ENCODE measurements around the gene R3HCC1L.

R3HCC1L gene

DNA sequence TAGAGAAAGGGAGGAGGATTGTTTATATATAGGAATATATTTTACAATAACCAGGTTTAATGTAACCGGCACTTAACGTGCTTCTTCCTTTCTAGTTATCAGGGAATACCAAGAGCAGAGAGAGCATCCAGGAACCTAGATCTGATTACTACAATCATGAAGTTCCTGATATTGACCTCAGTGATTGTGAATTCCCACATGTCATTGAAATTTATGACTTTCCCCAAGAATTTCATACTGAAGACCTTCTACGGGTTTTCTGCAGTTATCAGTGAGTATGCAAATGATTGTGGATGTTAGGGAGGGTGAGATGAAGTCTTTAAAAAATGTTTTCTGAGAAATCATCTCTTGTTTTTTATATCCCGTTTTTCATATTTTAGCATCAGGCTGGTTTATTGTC, 97.0 kb downstream of the R3HCC1L start:
- no peak for DNase-seq (ENCODE audit: low read depth, low spot score)

DNA sequence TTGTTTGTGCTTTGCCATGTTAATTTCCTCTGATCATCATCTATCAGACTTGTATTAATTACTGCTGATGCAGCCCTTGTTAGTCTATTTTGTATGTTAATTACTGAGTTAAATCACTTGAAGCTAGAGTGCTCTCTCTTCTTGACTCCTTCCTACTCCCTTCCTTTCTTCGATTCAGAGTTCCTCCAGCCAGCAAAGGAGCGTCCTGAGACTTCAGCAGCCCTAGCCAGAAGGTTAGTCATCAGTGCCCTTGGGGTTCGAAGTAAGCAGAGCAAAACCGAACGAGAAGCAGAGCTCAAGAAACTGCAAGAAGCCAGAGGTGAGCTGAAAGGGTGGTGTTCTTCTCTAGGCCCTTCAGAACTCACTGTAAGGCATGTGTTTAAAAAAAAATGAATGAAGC, 101.4 kb downstream of the R3HCC1L start:
- no peak for DNase-seq (ENCODE audit: low read depth, low spot score)

- no peak for DNase-seq (ENCODE audit: low read depth, low spot score)
These were observed 102.4 kb downstream of the R3HCC1L start for GRCh38 chr10:98236862-98237261.

DNA sequence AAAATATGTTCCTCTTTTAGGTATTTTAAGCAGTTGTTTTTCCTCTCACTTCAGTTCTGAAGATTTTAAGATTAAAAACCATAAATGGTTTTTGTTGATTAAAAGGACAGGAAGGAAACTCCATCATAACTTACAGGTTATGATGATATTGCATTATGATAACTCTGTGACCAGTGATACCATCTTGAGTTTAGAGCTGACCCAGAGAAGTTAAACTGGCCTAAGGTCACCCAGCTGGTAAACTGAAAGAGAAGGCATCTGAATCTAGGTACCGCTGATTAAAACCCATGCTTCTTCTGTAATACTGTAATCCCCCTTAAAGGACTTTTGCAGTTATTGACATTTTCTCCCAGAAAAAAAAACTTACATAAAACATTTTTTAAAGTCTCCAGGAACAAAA, 103.9 kb downstream of the R3HCC1L start:
- no peak for DNase-seq (ENCODE audit: low read depth, low spot score)

GRCh38 chr10:98240524-98240923, 106.1 kb downstream of the R3HCC1L start:
- DNase-seq (ENCODE audit: low read depth, low spot score), result no peak

DNA sequence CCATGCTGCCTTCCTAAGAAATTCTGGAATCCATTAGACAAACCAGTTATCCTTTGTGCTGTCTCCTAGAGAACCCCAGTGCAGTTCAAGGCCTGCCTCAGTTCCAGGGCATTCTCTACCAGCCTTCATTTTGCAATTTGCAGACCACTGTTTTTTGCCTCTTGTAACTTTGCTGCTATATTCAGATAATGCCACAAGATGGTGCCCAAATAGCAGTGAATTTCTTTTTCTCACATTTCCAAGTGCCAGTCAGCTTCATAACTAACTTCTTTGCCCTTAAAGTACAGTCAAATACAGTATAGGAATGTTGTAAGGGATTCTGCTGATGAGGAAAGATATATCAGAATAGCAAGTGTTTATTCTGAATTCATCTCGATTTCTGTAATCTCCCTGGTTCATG, 108.4 kb downstream of the R3HCC1L start:
- DNase-seq (ENCODE audit: low read depth, low spot score), result no peak

GRCh38 chr10:98244141-98244540, 109.7 kb downstream of the R3HCC1L start:
- no peak for DNase-seq (ENCODE audit: low read depth, low spot score)

DNA sequence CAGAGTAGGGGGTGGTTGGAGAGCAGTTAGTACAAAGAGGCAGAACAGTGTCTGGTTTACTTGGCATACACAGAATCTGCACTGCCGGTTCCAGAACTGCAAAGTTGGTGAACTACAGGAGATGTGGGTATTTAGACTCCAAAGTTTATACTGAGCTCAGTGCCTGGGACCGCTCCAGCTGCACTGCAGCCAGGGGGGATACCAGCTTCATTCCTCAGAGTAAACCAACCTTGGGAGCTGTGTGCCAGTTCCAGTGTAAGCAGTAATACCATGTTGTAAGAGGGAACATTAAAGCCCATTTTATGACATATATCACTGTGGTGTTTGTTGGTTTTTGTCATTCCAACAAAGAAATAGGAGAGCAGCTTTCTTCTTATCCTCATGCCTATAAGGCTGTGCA, 110.1 kb downstream of the R3HCC1L start:
- no peak for DNase-seq (ENCODE audit: low read depth, low spot score)

DNA sequence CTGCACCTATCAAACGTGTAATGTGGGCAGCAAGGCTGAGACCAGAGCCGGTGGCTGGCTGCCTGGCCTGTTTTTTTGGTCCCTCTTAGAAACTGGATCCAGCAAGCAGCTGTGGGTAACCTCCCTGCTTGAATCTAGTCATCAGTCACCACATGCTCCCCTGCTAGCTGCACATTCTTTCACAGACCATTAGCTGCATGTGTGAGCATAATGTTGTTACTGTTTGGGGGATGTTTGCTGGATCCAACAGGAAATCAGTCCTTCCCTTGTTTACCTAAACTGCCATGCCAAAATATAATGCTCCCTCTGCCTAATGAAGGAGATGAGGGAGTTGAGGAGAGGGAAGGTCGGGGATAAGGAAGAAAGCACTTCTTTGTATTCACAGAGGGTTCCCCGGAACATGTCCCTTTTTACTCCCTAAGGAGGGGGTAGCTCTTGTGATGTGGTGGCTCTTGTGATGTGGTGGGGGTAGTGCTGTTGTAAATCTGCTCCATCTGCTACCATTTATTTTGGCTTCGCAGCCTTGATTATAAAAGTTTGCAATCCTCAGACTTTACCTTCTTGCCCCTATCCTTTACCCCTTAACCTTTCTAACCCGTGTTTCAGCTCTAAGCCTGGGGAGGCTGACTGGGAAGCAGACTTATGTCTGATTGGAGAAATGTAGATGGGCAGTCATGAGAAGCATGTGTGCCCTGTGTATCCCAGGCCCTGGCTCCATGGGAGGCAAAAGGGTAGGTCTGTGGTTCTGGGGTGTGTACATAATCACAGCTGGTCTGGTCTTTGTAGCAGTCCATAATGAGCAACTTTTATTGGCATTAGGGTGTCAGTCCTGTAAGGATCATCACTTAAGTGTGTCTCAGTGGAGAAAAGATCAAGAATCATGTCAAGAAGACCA, 112.7 kb downstream of the R3HCC1L start:
- DNase-seq (ENCODE audit: low read depth, low spot score), result no peak

GRCh38 chr10:98248018-98248417, 113.6 kb downstream of the R3HCC1L start:
- no peak for DNase-seq (ENCODE audit: low read depth, low spot score)

GRCh38 chr10:98249134-98249533, 114.7 kb downstream of the R3HCC1L start:
- DNase-seq (ENCODE audit: low read depth, low spot score), result no peak

DNA sequence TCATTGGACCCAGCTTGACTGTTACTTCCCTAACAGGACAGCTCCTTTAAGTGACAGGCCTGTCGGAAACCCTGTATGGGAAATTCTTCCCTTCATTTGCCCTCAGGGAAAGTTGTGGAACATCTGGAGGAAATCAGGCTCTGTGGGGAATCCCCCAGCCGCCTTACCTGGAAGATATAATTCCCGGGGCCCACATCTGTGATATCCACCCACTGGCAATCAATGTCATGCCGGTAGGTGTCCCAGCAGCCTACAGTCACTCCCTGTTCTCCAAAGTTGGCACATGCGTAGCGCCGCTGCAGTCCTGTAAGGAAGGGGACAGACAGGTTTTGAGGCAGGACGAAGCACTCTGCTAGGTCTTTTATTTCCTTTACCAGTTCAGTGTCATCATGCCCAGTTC, 116.9 kb downstream of the R3HCC1L start:
- no peak for DNase-seq (ENCODE audit: low read depth, low spot score)

- no peak for DNase-seq (ENCODE audit: low read depth, low spot score)
These were observed 118.0 kb downstream of the R3HCC1L start for GRCh38 chr10:98252464-98252863.

GRCh38 chr10:98253499-98253898, 119.0 kb downstream of the R3HCC1L start:
- DNase-seq (ENCODE audit: low read depth, low spot score), result no peak

- DNase-seq (ENCODE audit: low read depth, low spot score), result no peak
These were observed 119.9 kb downstream of the R3HCC1L start for GRCh38 chr10:98254234-98254974.

DNA sequence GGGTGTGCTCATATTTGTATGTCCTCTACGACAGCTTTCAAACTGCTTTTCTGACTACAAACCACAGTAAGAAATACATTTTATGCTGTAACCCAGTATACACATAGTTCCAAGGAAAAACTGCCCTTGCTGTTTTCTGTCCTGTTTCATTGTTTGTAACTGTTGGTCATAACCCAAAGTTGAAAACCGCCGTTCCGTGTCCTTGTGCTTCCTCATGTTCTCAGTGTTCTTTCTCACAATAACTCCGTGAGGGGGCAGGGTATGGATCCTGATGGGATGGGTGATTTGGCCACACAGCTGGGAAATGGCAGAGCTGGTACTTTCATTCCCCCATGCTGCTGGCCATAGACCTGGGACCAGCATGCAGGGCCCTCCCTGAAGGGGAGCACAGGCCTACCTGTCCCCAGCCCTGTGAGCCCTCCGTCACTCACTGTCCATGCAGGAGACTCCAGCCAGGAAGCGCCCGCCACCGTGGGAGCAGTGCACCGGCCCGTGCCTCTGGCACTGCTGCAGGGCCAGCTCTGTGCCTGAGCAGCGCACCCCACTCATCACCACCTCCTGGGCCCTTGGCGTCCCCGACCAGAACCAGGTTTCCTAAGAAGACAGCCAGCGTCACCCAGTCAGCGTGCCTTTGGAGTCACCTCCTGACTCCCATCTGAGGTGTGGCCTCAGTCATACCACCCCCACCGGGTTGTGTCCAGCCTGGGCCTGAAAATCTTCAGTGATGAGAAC, 120.9 kb downstream of the R3HCC1L start:
- no peak for DNase-seq (ENCODE audit: low read depth, low spot score)

- no peak for DNase-seq (ENCODE audit: low read depth, low spot score)
These were observed 122.2 kb downstream of the R3HCC1L start for GRCh38 chr10:98256692-98257091.

- no peak for DNase-seq (ENCODE audit: low read depth, low spot score)
These were observed 122.7 kb downstream of the R3HCC1L start for GRCh38 chr10:98257198-98257597.

DNA sequence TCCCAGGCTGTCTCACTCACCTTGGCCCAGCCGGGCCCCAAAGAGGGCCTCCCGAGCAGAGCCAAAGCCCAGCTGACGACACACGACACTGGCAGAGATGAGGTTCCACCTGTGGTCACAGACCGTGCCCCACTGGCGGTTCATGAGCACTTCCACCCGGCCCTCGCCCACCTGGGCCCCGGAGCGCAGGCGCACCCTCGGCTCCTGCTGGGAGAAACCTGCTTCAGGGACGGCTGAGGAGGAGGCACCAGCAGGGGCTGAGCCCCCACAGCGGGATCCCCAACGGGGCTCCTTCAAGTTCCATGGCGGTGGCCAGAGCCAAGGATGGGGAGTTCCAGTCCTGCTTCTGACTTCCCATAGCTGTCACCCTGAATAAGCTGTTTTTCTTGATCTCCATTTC, 123.5 kb downstream of the R3HCC1L start:
- DNase-seq (ENCODE audit: low read depth, low spot score), result no peak

DNA sequence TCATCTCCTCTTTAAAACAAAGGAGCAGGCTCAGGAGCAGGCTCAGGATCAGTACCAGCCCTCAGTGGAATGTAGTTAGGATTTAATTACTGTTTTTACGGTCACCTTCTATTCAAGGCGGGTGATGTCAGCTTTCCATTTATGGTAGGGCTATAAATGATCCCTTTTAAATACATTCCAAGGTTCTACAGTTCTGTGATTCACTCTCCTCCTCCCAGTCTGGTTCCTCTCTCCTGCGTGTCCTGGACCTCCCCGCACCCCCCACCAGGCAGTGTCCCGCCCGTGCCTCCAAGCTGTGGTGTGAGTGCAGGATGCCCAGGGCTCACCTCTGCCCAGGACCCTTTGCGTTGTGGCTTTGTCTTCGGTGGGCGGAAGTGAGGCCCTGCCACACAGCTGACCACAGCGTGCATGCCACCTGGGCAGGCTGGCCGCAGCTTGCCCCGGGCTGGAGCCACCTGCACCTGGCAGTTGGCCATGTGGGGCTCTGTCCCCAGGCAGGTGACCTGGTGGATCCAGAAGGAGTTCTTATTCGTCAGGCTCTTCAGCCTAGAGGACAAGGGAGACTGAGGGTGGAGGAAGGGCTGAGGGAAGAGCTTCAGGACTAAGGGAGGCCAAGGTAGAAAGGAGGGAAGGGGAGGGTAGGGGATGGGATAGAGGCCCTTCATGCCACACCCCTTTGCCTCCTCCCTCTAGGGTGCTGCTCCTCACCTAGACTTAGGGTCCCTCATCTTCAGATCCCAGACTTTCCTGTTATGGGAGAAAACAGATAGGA, 124.4 kb downstream of the R3HCC1L start:
- DNase-seq (ENCODE audit: low read depth, low spot score), result no peak

DNA sequence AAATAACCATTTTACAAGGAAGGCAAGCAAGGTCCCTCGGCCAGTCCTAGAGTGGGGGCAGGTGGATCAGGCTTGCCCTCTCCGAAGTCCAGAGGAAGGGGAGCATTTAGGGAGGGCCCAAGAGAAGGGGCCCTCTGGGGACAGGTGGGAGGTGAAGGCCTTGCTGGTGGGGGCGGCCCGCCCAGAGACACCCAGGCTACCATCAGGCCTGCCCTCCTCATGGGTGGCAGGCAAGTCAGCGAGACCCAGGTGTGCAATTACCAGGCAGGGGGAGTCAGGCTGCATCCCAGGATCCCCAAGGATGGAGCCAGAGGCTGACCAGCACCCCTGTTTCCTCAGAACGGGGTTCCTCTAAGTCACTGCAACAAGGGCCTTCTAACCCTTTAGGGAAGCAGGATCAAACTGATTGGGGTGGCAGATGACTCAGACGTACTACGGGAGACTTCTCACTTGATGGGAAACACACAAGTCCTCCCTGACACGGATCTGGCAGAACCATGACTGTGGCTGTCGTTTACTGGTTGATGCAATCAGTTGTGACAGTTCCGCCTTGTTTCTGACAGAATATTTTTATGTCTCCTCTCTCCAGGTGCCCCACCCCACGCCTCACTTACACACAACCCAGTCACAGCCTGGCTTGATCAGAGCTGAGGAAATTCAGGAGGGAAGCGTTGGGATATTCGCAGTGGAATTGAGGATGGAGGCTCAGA, 125.3 kb downstream of the R3HCC1L start:
- no peak for DNase-seq (ENCODE audit: low read depth, low spot score)

Measured in smooth muscle cell of the brain vasculature (primary cell).